HG03558 (cell line): ENCODE data around the gene ZFP69B.
A peak's percentile ranks its signal among the peaks of the same experiment; 100 is the strongest.
"Not testable (repeated sequence)": the region's sequence is repeated elsewhere in the genome, so short reads cannot be mapped to it uniquely, and the experiment has no call there.

Source experiments
- ATAC-seq: cut with Tn5 transposase; IDR thresholded peaks from one replicate; pipeline ENCODE4 v1.9.1; 2021; ENCODE audit warnings: moderate number of reproducible peaks; ENCODE audit not compliant: unreplicated experiment; ENCODE audit errors: extremely low read depth

ZFP69B gene

GRCh38 chr1:40435471-40435870 lies 14.8 kb upstream of the ZFP69B start:
- ATAC-seq = no peak

- no peak for ATAC-seq
Measured at GRCh38 chr1:40435876-40436275, 14.4 kb upstream of the ZFP69B start.

- no peak for ATAC-seq
Measured at GRCh38 chr1:40438391-40439015, 11.8 kb upstream of the ZFP69B start.

- no peak for ATAC-seq
Measured at GRCh38 chr1:40439247-40439646, 11.0 kb upstream of the ZFP69B start.

- ATAC-seq = no peak
Measured at GRCh38 chr1:40450495-40451237, 390 bp downstream of the ZFP69B start.

GRCh38 chr1:40451238-40451585 lies 936 bp downstream of the ZFP69B start:
- ATAC-seq = no peak

GRCh38 chr1:40454873-40455272 lies 4.6 kb downstream of the ZFP69B start:
- ATAC-seq = no peak

- no peak for ATAC-seq
Measured at GRCh38 chr1:40462956-40463590, 12.8 kb downstream of the ZFP69B start.

GRCh38 chr1:40469327-40469726 lies 19.1 kb downstream of the ZFP69B start:
- ATAC-seq = no peak

GRCh38 chr1:40475268-40475667 lies 25.0 kb downstream of the ZFP69B start:
- ATAC-seq = no peak

GRCh38 chr1:40476924-40477677 lies 26.8 kb downstream of the ZFP69B start, which contains the start of gene ZFP69:
TSS of gene ZFP69 (plus strand) at chr1:40477290. CDS start at chr1:40479362, 2,072 bp downstream.
- no peak for ATAC-seq

GRCh38 chr1:40477678-40478053 lies 27.4 kb downstream of the ZFP69B start:
- no peak for ATAC-seq

GRCh38 chr1:40478276-40478675 lies 28.0 kb downstream of the ZFP69B start:
- ATAC-seq = no peak

GRCh38 chr1:40479156-40479555 lies 28.9 kb downstream of the ZFP69B start:
- ATAC-seq = no peak

GRCh38 chr1:40495315-40495903 lies 45.1 kb downstream of the ZFP69B start:
- no peak for ATAC-seq

GRCh38 chr1:40502651-40503050 lies 52.4 kb downstream of the ZFP69B start:
- not testable (repeated sequence) for ATAC-seq

- ATAC-seq = no peak
Measured at GRCh38 chr1:40507973-40508372, 57.7 kb downstream of the ZFP69B start.

- peak; percentile 59 for ATAC-seq
Measured at GRCh38 chr1:40508375-40509341, 58.4 kb downstream of the ZFP69B start, which contains the start of gene EXO5. TSS of gene EXO5 (plus strand) at chr1:40508767. CDS start at chr1:40514545, 5,778 bp downstream.
